NCI-H1105 treated with DMSO at 0.1 percent for 48 hours (cell line): ENCODE results near the gene ENKUR.

ENCODE experiments used
- DNase-seq: peaks from one replicate; lab custom pipeline; 2025; lab: John Stamatoyannopoulos, UW

Gene ENKUR, protein sequence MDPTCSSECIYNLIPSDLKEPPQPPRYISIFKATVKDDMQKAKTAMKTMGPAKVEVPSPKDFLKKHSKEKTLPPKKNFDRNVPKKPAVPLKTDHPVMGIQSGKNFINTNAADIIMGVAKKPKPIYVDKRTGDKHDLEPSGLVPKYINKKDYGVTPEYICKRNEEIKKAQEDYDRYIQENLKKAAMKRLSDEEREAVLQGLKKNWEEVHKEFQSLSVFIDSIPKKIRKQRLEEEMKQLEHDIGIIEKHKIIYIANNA

DNA sequence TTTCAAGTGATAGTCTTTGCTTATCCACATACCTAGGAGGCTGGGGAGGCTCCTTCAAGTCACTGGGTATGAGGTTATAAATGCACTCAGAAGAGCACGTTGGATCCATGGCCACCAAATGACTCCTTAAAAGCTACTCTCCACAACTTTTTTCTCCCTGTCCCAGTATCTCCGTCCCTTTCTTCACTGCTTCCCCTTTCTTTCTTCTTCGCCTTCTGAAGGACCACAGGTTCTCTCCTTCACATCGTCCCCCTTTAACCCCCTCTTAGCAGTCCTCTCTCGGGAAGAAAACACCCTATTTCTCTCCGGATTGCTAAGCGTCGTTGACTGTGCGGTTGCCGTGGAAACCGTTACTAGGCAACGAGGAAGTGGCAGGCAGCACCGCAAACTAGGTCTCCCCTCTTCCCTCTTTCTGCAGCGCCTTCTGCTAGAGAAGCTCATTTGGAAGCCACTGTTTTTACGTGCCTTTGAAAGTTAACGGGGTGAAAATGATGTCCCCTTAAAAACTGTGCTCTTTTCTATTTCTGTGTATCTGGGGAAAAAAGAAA lies at the start of gene ENKUR:
Gene ENKUR, minus strand, starts transcription at position 331 of the 548 bp plus-strand sequence. Its CDS starts 222 bp downstream, at position 109.
- DNase-seq: peak; percentile 88

DNA sequence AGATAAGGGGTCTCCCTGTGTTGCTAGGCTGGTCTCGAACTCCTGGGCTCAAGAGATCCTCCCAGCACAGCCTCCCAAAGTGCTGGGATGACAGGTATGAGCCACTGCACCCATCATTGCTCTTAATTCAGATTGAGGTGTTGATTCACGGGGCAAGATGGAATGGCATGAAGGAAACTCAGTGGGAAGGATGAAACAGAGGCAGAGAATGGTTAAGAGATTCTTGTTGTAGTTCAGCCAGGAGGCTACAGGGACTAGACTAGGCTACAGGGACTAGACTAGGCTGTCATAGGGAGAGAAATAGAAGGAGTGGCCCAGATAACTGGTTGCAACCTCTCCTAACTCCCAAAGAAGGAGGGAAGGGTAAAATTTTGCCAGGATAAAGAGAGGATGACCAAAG lies 48.4 kb upstream of the ENKUR start:
- no peak for DNase-seq

DNA sequence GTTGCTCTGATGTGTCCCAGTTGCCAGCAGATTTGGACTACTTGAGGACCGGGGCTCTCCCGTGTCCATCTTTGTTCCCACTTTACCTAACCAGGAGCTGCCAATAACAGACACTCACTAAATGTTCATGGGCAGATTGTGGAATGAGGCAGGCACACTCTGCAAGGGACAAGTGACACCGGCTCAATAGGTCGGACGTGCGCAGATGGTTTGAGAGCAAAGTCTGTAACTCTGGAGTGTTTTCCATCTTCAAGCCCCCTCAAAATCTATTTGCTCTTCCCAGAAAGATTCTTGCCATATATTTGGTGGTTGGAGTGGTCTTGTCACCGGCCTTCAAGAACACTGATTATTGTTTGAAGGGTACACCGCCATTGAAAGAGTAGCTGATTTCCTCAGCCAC lies 47.7 kb upstream of the ENKUR start:
- DNase-seq: no peak

DNA sequence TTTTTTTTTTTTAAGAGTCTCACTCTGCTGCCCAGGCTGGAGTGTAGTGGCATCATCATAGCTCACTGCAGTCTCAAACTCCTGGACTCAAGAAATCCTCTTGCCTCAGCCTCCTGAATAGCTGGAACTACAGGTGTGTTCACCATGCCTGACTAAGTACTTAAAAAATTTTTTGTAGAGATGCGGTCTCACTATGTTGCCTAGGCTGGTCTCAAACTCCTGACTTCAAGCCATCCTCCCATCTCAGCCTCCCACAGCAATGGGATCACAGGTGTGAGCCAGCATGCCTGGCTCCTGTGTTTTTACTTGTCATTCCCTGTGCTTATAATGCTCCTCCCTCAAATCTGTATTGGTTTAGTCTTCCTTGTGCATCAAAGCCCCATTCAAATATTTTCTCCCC lies 47.2 kb upstream of the ENKUR start:
- DNase-seq: no peak

DNA sequence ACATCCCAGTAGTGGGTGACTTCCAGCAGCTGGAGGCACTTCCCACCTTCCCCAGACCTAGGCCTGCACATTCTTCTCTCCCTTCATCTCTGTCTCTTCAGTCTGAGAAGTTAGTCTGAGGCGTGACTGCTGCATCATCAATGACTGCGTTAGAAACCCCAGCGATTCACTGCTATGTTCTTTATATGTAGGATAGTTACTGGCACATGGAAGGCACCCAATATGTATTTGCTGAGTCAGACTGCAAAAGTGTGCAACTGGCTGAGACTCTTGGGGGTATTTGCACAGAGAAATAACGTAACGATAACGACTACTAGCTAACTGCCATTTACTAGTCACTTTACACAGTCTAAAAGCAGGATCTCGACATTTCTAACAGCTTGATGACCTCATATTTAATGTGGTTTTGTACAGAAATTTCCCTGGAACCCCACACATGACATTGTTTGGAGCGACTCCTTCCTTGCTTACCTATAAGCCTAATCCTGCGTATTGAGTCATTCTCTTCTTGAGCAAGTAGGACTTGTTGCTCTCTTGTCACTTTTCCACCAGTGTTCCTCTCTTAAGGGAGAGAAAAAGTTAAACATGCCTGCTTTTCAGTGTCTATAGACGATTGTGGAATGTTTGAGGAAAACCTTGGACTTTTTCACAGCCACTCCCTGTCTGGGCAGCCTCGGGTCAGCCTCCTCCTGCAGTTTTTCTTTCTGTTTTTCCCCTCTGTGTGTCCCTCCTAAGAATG lies 45.9 kb upstream of the ENKUR start:
- no peak for DNase-seq

DNA sequence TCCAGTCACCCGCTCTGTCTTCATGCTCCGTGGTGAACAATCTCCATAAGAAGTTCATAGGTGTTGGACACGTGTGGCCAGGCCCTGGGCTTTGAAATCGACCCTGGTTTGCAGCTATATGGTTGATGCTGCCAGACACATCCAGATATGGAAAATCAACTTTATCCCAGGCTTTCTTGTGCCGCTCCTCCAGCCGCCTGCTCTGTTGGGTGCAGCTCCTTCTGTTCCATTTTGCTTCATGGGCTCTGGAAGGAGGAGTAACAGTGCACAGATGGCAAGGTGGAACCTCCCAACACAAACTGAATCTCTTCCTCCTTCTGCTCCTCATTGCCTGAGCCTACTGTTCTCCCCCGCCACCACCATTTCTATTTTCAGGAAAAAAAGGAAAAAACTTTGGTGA lies 45.2 kb upstream of the ENKUR start:
- no peak for DNase-seq

DNA sequence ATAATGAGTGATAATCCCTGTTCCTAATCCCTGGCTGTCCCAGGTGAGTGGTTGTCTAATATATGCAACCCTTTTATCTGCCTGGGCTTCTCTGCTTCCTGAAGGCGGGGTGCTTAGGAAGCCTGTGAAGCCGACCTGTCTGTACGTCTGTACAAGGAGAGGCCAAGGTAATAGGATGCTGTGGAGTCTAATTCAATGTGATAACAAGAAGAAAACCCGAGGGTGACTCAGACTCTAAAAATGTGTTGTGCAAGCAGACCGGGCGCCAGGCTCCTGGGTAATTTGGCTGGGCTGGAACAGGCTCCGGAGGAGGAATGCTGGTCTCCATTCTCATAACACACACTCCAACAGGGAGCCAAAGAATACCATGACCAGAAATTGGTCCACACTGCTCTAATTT lies 44.0 kb upstream of the ENKUR start:
- DNase-seq: no peak

DNA sequence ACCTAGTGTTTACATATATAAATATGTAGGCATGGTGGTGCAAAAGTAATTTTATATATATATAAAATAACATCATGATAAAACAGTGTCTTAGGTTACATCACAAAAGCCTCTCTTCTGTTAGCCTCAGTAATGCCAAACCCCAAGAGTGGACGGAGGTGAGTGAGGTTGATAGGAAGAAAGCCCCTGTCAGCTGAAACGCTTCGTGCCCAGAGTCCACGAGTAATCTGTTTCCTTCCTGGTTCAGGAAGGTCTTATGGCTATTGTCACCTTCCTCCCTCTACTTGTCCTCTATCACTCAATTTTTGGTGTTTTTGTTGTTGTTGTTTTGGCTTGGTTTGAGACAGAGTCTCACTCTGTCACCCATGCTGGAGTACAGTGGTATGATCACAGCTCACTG lies 41.9 kb upstream of the ENKUR start:
- DNase-seq: no peak

DNA sequence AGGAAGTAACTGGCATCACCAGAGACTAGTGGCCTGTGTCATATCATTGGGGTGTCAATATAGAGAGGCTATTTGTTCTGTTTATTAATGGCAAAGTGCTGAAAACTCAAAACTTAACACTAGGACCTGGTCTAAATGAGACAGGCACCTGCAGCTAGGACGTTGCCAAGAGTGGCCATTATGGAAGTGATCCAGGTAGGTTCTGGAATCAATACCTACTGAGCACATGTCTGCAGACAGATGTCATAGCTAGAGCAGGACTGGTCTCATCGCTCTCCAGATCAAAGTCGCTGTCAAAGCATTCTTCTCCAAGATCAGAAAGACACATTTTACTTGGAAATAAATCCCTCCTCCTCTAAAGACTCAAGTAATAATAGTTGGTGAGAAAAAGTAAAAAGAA lies 40.8 kb upstream of the ENKUR start:
- DNase-seq: no peak

DNA sequence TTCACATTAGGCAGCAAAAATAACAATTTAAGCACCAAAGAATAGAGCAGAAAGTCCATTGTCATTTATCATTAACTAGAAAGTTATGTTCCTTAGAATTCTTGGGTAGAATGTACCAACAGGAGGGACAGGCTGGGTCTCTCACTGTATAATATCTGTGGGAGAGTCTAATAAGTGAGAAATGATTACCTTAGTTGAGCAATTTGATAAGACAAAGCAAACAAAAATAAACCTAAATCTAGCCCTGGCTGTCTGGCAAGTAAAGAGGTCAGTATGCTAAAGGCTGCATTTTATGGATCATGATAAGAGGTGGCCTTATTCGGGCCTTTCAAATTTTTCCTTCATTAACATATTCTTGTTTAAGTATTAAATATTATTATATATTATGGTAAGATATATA lies 36.1 kb upstream of the ENKUR start:
- DNase-seq: no peak

DNA sequence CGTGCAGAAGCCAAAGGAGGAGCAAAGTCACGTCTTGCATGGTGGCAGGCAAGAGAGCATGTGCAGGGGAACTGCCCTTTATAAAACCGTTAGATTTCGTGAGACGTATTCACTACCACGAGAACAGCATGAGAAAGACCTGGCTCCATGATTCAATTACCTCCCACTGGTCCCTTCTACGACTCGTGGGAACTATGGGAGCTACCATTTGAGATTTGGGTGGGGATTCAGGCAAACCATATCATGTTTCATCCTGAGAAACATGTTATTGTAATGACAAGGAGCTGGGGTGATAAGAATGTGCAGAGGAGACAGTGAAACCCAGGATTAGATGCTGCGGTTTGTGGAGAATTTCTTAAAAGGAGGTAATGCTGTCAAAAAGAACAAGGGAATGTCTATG lies 34.4 kb upstream of the ENKUR start:
- DNase-seq: no peak

DNA sequence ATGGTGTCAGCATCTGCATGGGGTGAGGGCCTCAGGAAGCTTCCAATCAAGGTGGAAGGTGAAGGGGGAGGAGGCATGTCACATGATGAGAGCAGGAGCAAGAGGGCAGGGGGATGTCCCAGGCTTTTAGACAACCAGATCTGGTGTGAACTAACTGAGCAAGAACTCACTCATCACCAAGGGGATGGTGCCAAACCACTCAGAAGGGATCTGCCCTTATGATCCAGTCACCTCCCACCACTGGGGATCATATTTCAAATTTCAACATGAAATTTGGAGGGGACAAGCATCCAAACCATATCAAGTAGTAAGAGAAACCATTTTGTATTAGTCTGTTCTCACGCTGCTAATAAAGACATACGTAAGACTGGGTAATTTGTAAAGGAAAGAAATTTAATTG lies 34.0 kb upstream of the ENKUR start:
- no peak for DNase-seq

DNA sequence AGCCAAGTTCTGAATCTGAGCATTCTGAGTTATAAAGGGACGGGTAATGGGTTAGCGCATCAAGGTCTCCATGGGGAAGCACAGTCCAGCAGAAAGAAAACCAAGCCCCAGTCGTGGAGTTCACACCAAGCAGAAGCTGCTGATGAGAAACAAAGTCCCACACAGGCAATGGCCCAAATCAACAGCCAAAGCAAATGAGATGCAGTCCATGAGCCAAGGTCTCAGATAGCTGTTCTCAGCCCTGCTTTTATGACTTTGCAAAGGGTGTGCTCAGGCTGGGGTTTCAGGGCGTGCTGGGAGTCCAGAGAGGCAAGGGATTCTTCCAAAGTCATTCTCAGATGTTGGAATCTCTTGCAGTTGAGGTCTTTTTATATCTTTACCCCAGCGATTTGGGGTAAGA lies 32.5 kb upstream of the ENKUR start:
- no peak for DNase-seq

DNA sequence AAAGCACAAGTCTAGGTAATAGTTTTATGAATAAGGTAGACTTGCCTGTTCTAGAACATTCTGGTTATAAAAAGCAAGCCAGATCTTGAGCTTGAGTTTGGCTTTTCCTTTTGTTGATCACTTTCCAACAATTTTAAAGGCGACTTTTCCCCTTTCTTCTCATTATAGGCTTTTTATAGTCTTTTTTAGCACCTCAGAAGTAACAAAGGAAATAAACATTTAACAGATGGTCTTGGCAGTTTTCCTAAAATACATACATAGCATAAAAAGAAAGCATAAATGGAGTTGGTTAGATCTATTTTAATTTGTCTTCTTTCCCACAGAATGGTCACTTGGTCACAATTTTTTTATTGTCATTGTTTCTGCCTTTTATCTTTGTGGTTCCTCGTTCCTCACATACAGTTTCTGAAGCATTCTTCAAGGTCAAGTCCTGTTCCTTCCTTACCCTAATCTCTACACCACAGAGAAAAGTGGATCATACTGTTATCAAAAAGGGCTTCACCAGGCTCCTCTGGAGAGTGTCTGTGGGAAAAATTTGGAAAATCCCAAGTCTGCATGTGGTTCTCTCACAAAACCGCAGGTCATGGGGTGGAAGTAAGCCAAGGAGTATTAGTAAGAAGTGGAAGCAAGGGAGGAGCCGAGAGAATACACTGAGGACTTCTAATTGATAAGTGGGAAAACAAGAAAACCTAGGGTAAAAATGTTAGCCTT lies 31.8 kb upstream of the ENKUR start:
- no peak for DNase-seq

DNA sequence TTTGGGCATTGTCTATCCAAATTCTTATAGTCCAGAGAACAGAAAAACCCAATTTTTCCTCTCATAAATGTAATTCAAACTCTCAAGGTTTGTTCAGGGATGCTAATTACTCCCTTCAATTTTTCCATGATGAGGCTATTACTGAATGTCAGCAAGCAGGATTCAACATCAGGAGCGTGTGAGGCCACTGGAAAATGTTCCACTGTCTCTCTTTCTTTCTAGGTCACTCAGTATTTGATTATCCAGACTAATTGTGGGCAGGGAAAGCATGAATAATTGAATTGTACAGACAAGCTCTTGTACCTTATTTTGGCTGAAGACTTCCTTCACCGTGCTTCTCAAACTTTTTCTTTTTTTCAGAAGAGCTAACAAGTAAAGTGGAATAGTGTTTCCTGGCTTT lies 31.1 kb upstream of the ENKUR start:
- DNase-seq: no peak

DNA sequence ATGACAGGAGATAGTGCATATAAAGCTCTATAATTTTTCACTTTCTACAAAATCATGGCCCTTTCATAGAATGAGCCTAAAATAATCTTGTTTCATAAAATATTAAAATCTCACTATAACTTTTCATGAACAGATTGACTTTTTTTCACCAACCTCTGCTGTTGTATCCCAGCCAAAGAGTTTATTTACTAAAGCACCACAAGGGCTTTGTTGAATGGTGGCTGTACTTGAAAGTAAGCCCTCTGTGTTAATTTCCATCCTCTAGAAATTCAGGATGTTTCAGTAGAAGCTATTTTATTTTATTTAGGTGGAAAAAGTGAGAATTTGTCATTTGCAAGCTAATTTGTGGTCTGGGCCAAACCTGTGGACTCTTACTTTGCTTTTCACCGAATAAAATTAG lies 30.7 kb upstream of the ENKUR start:
- no peak for DNase-seq

DNA sequence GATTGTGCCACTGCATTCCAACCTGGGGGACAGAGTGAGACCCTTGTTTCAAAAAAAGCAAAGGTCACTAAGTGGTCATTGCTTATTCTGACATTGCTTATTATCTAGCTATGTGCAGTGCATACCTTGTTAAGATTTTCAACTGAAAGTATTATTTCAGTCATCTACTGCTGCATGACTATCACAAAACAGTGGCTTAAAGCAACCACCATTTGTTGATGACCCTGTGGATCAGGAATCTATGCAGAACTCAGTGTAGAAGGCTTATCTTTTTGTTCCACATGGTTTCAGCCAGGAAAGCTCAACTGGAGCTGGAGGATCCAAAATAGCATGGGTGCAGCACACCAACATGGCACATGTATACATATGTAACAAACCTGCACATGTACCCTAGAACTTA lies 23.6 kb upstream of the ENKUR start:
- no peak for DNase-seq

DNA sequence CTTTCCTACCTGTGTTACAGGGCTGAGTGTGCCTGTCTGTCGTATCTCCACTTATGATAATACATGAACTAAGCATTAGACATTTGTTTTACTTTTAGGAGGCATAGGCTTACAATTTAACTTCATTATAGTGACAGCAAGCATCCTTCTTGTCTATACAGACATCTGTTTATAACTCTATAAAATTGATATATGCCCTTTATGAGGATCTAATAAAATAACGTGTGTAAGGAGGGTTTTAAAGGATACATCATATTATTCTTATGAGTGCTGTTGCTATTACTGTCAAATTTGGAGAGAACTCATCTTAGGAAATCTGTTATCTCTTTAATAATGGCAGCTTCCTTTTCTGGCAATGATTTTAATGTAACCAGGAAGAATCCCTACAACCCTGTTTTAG lies 22.4 kb upstream of the ENKUR start:
- DNase-seq: no peak

DNA sequence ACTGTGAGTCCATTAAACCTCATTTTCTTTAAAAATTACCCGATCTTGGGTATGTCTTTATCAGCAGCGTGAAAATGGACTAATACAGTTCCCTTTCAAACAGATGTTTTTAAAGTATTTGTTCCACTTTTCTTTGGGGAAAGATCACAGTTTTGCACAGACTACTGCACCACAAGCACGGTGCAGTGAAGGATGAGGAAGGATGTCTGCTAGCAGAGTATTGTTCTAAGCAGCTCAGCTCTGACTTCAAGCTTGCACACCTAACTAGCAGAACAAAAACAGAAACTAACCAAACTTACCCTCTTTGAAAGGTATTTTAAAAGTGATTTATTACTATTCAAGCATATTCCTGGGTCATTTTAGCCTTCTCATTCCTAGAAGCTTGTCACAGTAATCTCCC lies 20.4 kb upstream of the ENKUR start:
- DNase-seq: no peak

DNA sequence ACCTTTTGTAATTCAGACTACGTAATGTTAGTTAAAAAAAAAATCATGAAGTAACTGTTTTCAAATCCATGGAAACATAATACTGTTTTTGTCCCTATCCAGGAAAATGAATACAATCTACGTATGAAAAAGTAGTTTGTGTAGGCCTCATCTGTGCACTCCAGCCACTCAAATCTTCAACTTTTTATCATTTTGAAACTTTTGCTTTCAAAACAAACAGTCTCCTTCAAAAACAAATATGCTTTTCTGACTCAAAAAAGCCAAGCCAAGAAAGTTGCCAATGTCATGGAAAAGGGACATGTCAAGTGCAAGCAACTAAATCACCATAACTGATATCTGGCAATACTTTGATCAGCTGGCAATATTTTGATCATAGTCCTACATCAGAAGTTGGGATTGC lies 13.6 kb upstream of the ENKUR start:
- no peak for DNase-seq

DNA sequence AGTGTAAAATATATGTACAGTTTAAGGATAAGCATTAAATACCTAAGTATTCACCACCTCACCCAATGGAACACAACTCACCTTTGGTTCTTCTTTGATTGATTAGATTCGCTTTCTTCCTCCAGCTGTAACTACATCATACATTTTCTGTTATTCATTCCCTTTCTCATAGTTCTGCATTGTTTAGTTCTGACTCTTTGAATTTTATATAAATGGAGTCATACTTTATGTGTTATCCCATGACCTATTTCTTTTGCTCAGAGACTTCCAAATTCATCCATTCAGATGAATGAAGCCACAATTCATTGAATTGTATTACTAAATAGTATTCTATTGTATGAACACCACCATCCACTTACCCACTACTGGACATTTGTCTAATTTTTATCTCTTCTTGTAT lies 12.8 kb upstream of the ENKUR start:
- DNase-seq: no peak

DNA sequence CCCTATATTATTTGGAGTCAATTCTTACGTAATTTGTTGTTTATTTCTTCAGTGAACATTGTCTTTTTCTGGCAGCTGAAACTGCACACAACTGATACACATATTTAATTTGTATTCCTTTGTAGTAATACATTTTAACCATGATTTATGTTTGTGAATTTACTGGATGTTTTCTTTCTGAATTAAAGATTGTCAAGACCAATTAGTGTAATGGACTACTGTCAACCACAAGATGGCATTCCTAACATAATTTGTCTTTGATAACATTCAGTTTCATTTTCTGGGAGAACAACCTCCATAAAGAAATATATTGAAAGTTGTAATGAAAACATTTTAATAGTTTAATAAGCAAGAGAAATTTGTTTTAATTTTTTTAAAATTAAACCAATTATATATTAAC lies 10.5 kb upstream of the ENKUR start:
- DNase-seq: peak; percentile 65

DNA sequence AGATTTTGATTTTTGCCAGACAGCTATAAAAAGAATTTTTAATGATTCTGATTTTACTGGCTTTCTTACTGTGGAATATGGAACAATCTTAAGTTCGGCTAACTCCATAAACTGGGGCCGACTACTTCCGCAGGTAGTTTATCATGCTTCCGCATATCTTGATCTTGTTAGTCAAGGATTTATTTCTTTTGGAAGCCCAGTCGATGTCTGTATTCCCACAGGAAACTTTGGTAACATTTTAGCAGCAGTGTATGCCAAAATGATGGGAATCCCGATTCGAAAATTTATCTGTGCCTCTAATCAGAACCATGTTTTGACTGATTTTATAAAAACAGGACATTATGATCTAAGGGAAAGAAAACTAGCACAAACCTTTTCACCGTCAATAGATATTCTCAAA lies 8.6 kb upstream of the ENKUR start:
- DNase-seq: no peak
